DOHH2 (cell line): ENCODE measurements around the gene COL27A1.

Experiments
- H3F3A ChIP-seq: fragments of 200-600 bp; sonication (generic), shearing (Covaris generic); 2 replicates; pipeline ENCODE4 v1.6.0; 2016; ENCODE audit warnings: antibody characterized with exemption, mild to moderate bottlenecking; ENCODE audit not compliant: control insufficient read depth, insufficient read depth
- H3K27ac ChIP-seq: fragments of 200-600 bp; sonication (generic); 2 replicates; pipeline ENCODE4 v1.5.1; 2014; ENCODE audit warnings: low read depth, mild to moderate bottlenecking, low read length, moderate library complexity
- H3K27me3 ChIP-seq: fragments of 200-600 bp; sonication (generic); 2 replicates; pipeline ENCODE4 v1.6.1; 2014; ENCODE audit warnings: mild to moderate bottlenecking, low read length, mixed read lengths; ENCODE audit not compliant: control insufficient read depth
- H3K36me3 ChIP-seq: fragments of 200-600 bp; sonication (generic); 2 replicates; pipeline ENCODE4 v1.6.1; 2014; ENCODE audit warnings: mild to moderate bottlenecking, low read length, moderate library complexity, mixed read lengths; ENCODE audit not compliant: control insufficient read depth
- H3K4me1 ChIP-seq: fragments of 200-600 bp; sonication (generic); 2 replicates; pipeline ENCODE4 v1.6.1; 2014; ENCODE audit warnings: mild to moderate bottlenecking, low read length, mixed read lengths; ENCODE audit not compliant: control insufficient read depth
- H3K4me2 ChIP-seq: fragments of 200-600 bp; sonication (generic); 2 replicates; pipeline ENCODE4 v1.6.0; 2014; ENCODE audit warnings: mild to moderate bottlenecking, low read length, moderate library complexity
- H3K4me3 ChIP-seq: fragments of 200-600 bp; sonication (generic); 2 replicates; pipeline ENCODE4 v1.5.1; 2014; ENCODE audit warnings: mild to moderate bottlenecking, low read length, mixed read lengths
- H3K79me2 ChIP-seq: fragments of 200-600 bp; sonication (generic); 2 replicates; pipeline ENCODE4 v1.6.1; 2014; ENCODE audit warnings: mild to moderate bottlenecking, low read length, mixed read lengths; ENCODE audit not compliant: control insufficient read depth
- H3K9me2 ChIP-seq: fragments of 200-600 bp; sonication (generic); replicated peaks from 2 replicates; pipeline ENCODE4 v1.6.1; 2014; ENCODE audit warnings: mild to moderate bottlenecking, low read length, mixed read lengths; ENCODE audit not compliant: control insufficient read depth
- H3K9me3 ChIP-seq: fragments of 200-600 bp; sonication (generic); 2 replicates; pipeline ENCODE4 v1.6.1; 2014; ENCODE audit warnings: antibody characterized with exemption, low read length, mixed read lengths; ENCODE audit not compliant: control insufficient read depth, insufficient read depth
- H4K20me1 ChIP-seq: fragments of 200-600 bp; sonication (generic); 2 replicates; pipeline ENCODE4 v1.6.0; 2014; ENCODE audit warnings: low read depth, mild to moderate bottlenecking, antibody characterized with exemption, low read length, moderate library complexity; ENCODE audit not compliant: control insufficient read depth, insufficient read depth
- EZH2phosphoT487 ChIP-seq: fragments of 200-600 bp; sonication (generic); IDR thresholded peaks from 2 replicates; pipeline ENCODE4 v1.6.1; 2017; ENCODE audit warnings: borderline replicate concordance, mild to moderate bottlenecking, antibody characterized with exemption, low read length, moderate library complexity, mixed read lengths
- TF ChIP-seq, protein P1 (sequence below): fragments of 200-600 bp; sonication (generic); IDR thresholded peaks from one replicate; pipeline ENCODE4 v1.5.1; 2014; ENCODE audit warnings: antibody characterized with exemption, mild to moderate bottlenecking, low read depth, low read length; ENCODE audit not compliant: poor library complexity, severe bottlenecking

COL27A1 gene

GRCh38 chr9:114345493-114346065 lies 190.2 kb downstream of the COL27A1 start:
- H3K9me2 ChIP-seq, result no peaks in the 10 kb centered on the region
- TF ChIP-seq EZH2phosphoT487, result no peak
- TF ChIP-seq, protein P1, sequence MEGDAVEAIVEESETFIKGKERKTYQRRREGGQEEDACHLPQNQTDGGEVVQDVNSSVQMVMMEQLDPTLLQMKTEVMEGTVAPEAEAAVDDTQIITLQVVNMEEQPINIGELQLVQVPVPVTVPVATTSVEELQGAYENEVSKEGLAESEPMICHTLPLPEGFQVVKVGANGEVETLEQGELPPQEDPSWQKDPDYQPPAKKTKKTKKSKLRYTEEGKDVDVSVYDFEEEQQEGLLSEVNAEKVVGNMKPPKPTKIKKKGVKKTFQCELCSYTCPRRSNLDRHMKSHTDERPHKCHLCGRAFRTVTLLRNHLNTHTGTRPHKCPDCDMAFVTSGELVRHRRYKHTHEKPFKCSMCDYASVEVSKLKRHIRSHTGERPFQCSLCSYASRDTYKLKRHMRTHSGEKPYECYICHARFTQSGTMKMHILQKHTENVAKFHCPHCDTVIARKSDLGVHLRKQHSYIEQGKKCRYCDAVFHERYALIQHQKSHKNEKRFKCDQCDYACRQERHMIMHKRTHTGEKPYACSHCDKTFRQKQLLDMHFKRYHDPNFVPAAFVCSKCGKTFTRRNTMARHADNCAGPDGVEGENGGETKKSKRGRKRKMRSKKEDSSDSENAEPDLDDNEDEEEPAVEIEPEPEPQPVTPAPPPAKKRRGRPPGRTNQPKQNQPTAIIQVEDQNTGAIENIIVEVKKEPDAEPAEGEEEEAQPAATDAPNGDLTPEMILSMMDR, result no peak
- H3K9me3 ChIP-seq, result no peaks in the 10 kb centered on the region
- H4K20me1 ChIP-seq, result no peaks in the 10 kb centered on the region
- no peak overlapping the region for H3K27ac ChIP-seq
- peaks cover 95% of the 10 kb centered on the region for H3K36me3 ChIP-seq
- H3K4me2 ChIP-seq, result no peak overlapping the region
- H3K27me3 ChIP-seq, result no peaks in the 10 kb centered on the region
- H3K4me3 ChIP-seq, result no peak overlapping the region
- H3K79me2 ChIP-seq, result peaks cover 6% of the 10 kb centered on the region
- peaks cover 16% of the 10 kb centered on the region for H3F3A ChIP-seq
- H3K4me1 ChIP-seq, result peaks cover 10% of the 10 kb centered on the region

DNA sequence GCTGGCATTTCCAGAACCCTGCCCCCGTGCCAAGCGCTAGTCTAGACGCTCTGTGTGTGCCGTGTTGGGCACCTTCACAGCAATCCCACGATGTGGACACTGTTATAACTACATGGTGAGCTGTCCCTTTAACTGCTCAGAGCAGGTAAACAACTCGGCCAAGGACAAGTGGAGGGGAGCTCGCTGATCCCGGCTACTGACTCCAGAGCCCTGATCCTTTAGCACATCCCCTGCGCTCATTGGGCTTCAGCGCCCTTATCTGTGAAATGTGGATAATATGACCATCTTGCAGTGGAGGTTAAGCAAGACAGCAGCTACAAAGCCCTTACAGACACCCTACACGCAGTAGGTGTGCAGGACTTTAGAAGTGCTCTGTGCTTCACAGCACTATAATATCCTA lies 190.8 kb downstream of the COL27A1 start:
- no peak overlapping the region for H3K27ac ChIP-seq
- no peaks in the 10 kb centered on the region for H3K9me3 ChIP-seq
- no peaks in the 10 kb centered on the region for H4K20me1 ChIP-seq
- TF ChIP-seq, protein P1, result no peak
- no peak for TF ChIP-seq EZH2phosphoT487
- no peak overlapping the region for H3K4me3 ChIP-seq
- peaks cover 95% of the 10 kb centered on the region for H3K36me3 ChIP-seq
- peaks cover 11% of the 10 kb centered on the region for H3F3A ChIP-seq
- H3K4me1 ChIP-seq, result peaks cover 10% of the 10 kb centered on the region
- peaks cover 8% of the 10 kb centered on the region for H3K79me2 ChIP-seq
- H3K27me3 ChIP-seq, result no peaks in the 10 kb centered on the region
- no peak overlapping the region for H3K4me2 ChIP-seq
- H3K9me2 ChIP-seq, result no peaks in the 10 kb centered on the region

- Histone ChIP-seq H3K27ac (no peak overlapping the region), H3K4me2 (no peak overlapping the region), H4K20me1 (no peaks in the 10 kb centered on the region), H3K4me1 (peaks cover 10% of the 10 kb centered on the region), H3K27me3 (no peaks in the 10 kb centered on the region), H3K36me3 (peaks cover 94% of the 10 kb centered on the region), H3K9me2 (no peaks in the 10 kb centered on the region), H3F3A (peaks cover 9% of the 10 kb centered on the region; the same call in 1 of the 2 replicates), H3K4me3 (no peak overlapping the region), H3K9me3 (no peaks in the 10 kb centered on the region), H3K79me2 (peaks cover 9% of the 10 kb centered on the region)
- TF ChIP-seq, protein P1, result no peak
- TF ChIP-seq EZH2phosphoT487, result no peak
Observed at GRCh38 chr9:114347675-114348074, 192.3 kb downstream of the COL27A1 start.
